Measurements from ENCODE around the gene PAPSS2. TPM values are rescaled to one million over a fixed set of nuclear protein-coding genes. Genes with fewer than 3 reads are reported as not detected.
A peak's percentile ranks its signal among the peaks of the same experiment; 100 is the strongest.

PAPSS2 gene
- total RNA-seq, 2 experiments from 2014 or later: 0.05 to 0.30 TPM

GRCh38 chr10:87625661-87626060 is 34.0 kb upstream of the PAPSS2 start:
- ATAC-seq: no peak
- ChIA-PET CTCF (interaction anchor here (0.8 to 1.1 kb wide), 3 partner anchors 8 to 24 kb away, joined by 3 to 4 read pairs (median 3); no protein-coding TSS in a partner anchor), POLR2A (no interaction called here)
- Mint-ChIP-seq H3K36me3 (ENCODE audit: low read depth) (no peaks in the 10 kb centered on the region), H3K4me3 (no peak overlapping the region), H3K27ac (no peak overlapping the region), H3K9me3 (ENCODE audit: low read depth) (no peaks in the 10 kb centered on the region), H3K27me3 (peaks cover 2% of the 10 kb centered on the region), H3K4me1 (no peaks in the 10 kb centered on the region)
- DNase-seq: no peak
- intact Hi-C loops (cut with DNase I, micrococcal nuclease): no loop called here

- H3K9me3 Mint-ChIP-seq (ENCODE audit: low read depth): no peaks in the 10 kb centered on the region
- CTCF ChIA-PET: interaction anchor here (1.1 to 1.2 kb wide), 3 partner anchors 9 to 104 kb away, joined by 3 to 4 read pairs (median 3); no protein-coding TSS in a partner anchor
- intact Hi-C loops (cut with DNase I, micrococcal nuclease): no loop called here
Measured at GRCh38 chr10:87626422-87626892, 33.2 kb upstream of the PAPSS2 start.

GRCh38 chr10:87630171-87630570 is 29.5 kb upstream of the PAPSS2 start:
- peaks cover 3% of the 10 kb centered on the region for H3K9me3 Mint-ChIP-seq (ENCODE audit: low read depth)
- no peak for ATAC-seq

More at GRCh38 chr10:87626422-87626892, 33.2 kb upstream of the PAPSS2 start:
- ATAC-seq (no peak), DNase-seq (no peak)
- Mint-ChIP-seq H3K27me3 (peaks cover 2% of the 10 kb centered on the region), H3K4me1 (no peaks in the 10 kb centered on the region), H3K27ac (no peak overlapping the region), H3K4me3 (no peak overlapping the region), H3K36me3 (ENCODE audit: low read depth) (no peaks in the 10 kb centered on the region)
- POLR2A ChIA-PET: no interaction called here

GRCh38 chr10:87632454-87632853 is 27.2 kb upstream of the PAPSS2 start:
- ChIA-PET CTCF (no interaction called here), POLR2A (no interaction called here)
- Mint-ChIP-seq H3K27me3 (no peaks in the 10 kb centered on the region), H3K9me3 (ENCODE audit: low read depth) (peaks cover 3% of the 10 kb centered on the region), H3K4me3 (no peak overlapping the region), H3K4me1 (peaks cover 12% of the 10 kb centered on the region), H3K36me3 (ENCODE audit: low read depth) (no peaks in the 10 kb centered on the region), H3K27ac (no peak overlapping the region)
- ATAC-seq (no peak), DNase-seq (no peak)
- intact Hi-C loops (cut with DNase I, micrococcal nuclease): no loop called here

More at GRCh38 chr10:87630171-87630570, 29.5 kb upstream of the PAPSS2 start:
- DNase-seq: no peak
- intact Hi-C loops (cut with DNase I, micrococcal nuclease): no loop called here
- CTCF ChIA-PET: no interaction called here
- POLR2A ChIA-PET: no interaction called here
- no peak overlapping the region for H3K4me3 Mint-ChIP-seq
- no peaks in the 10 kb centered on the region for H3K4me1 Mint-ChIP-seq
- H3K27ac Mint-ChIP-seq: no peak overlapping the region
- no peaks in the 10 kb centered on the region for H3K36me3 Mint-ChIP-seq (ENCODE audit: low read depth)
- H3K27me3 Mint-ChIP-seq: no peaks in the 10 kb centered on the region

GRCh38 chr10:87634311-87634710 is 25.4 kb upstream of the PAPSS2 start:
- no peak for ATAC-seq
- Mint-ChIP-seq H3K27me3 (no peaks in the 10 kb centered on the region), H3K4me1 (peaks cover 12% of the 10 kb centered on the region), H3K36me3 (ENCODE audit: low read depth) (no peaks in the 10 kb centered on the region), H3K27ac (no peak overlapping the region), H3K4me3 (no peak overlapping the region), H3K9me3 (ENCODE audit: low read depth) (peaks cover 3% of the 10 kb centered on the region)
- intact Hi-C loops (cut with DNase I, micrococcal nuclease): no loop called here
- ChIA-PET CTCF (interaction anchor here (1.0 kb wide), 1 partner anchor 42 kb away, joined by 3 read pairs; no protein-coding TSS in a partner anchor), POLR2A (no interaction called here)
- no peak for DNase-seq

- intact Hi-C loops (cut with DNase I, micrococcal nuclease): no loop called here
- ATAC-seq (peak; percentile 97), DNase-seq (peak; percentile 66)
- ChIA-PET POLR2A (no interaction called here), CTCF (no interaction called here)
- no peak overlapping the region for H3K4me3 Mint-ChIP-seq
- peaks cover 12% of the 10 kb centered on the region for H3K4me1 Mint-ChIP-seq
- peaks cover 3% of the 10 kb centered on the region for H3K9me3 Mint-ChIP-seq (ENCODE audit: low read depth)
- no peak overlapping the region for H3K27ac Mint-ChIP-seq
- no peaks in the 10 kb centered on the region for H3K36me3 Mint-ChIP-seq (ENCODE audit: low read depth)
- H3K27me3 Mint-ChIP-seq: no peaks in the 10 kb centered on the region
Measured at GRCh38 chr10:87635498-87636312, 24.0 kb upstream of the PAPSS2 start.

- intact Hi-C loops (cut with DNase I, micrococcal nuclease): no loop called here
- no peak for DNase-seq
- no peak for ATAC-seq
- H3K27me3 Mint-ChIP-seq: no peaks in the 10 kb centered on the region
- ChIA-PET POLR2A (no interaction called here), CTCF (no interaction called here)
- no peaks in the 10 kb centered on the region for H3K36me3 Mint-ChIP-seq (ENCODE audit: low read depth)
- no peak overlapping the region for H3K27ac Mint-ChIP-seq
- peaks cover 3% of the 10 kb centered on the region for H3K9me3 Mint-ChIP-seq (ENCODE audit: low read depth)
- peaks cover 12% of the 10 kb centered on the region for H3K4me1 Mint-ChIP-seq
- H3K4me3 Mint-ChIP-seq: no peak overlapping the region
Measured at GRCh38 chr10:87636313-87636915, 23.3 kb upstream of the PAPSS2 start.

- no peak for DNase-seq
- H3K36me3 Mint-ChIP-seq (ENCODE audit: low read depth): no peaks in the 10 kb centered on the region
- CTCF ChIA-PET: no interaction called here
- peaks cover under 1% of the 10 kb centered on the region for H3K9me3 Mint-ChIP-seq (ENCODE audit: low read depth)
- no peak overlapping the region for H3K4me3 Mint-ChIP-seq
- ATAC-seq: no peak
- no peaks in the 10 kb centered on the region for H3K27me3 Mint-ChIP-seq
- H3K27ac Mint-ChIP-seq: no peak overlapping the region
- intact Hi-C loops (cut with DNase I, micrococcal nuclease): no loop called here
- peaks cover 15% of the 10 kb centered on the region for H3K4me1 Mint-ChIP-seq
- POLR2A ChIA-PET: no interaction called here
Measured at GRCh38 chr10:87639493-87639892, 20.2 kb upstream of the PAPSS2 start.

- ATAC-seq (no peak), DNase-seq (no peak)
- Mint-ChIP-seq H3K9me3 (ENCODE audit: low read depth) (peaks cover 4% of the 10 kb centered on the region), H3K27ac (no peak overlapping the region), H3K27me3 (no peaks in the 10 kb centered on the region), H3K4me3 (no peak overlapping the region), H3K36me3 (ENCODE audit: low read depth) (peaks cover 4% of the 10 kb centered on the region), H3K4me1 (peaks cover 19% of the 10 kb centered on the region)
- intact Hi-C loops (cut with DNase I, micrococcal nuclease): loop anchor here in 1 of 2 experiments (10.0 kb wide), 1 partner anchor 105 kb away; no protein-coding TSS in a partner anchor
- POLR2A ChIA-PET: no interaction called here
- CTCF ChIA-PET: no interaction called here
Measured at GRCh38 chr10:87640043-87640442, 19.6 kb upstream of the PAPSS2 start.

- intact Hi-C loops (cut with DNase I, micrococcal nuclease): loop anchor here in 1 of 2 experiments (10.0 kb wide), 1 partner anchor 108 kb away; no protein-coding TSS in a partner anchor
- DNase-seq (no peak), ATAC-seq (no peak)
- H3K27ac Mint-ChIP-seq: no peak overlapping the region
- H3K4me1 Mint-ChIP-seq: peaks cover 15% of the 10 kb centered on the region
- peaks cover 6% of the 10 kb centered on the region for H3K9me3 Mint-ChIP-seq (ENCODE audit: low read depth)
- POLR2A ChIA-PET: no interaction called here
- no peak overlapping the region for H3K4me3 Mint-ChIP-seq
- peaks cover 6% of the 10 kb centered on the region for H3K36me3 Mint-ChIP-seq (ENCODE audit: low read depth)
- CTCF ChIA-PET: interaction anchor here (0.9 kb wide), 1 partner anchor 19 kb away, joined by 3 read pairs; no protein-coding TSS in a partner anchor
- H3K27me3 Mint-ChIP-seq: no peaks in the 10 kb centered on the region
Measured at GRCh38 chr10:87642486-87642885, 17.2 kb upstream of the PAPSS2 start.

- H3K4me3 Mint-ChIP-seq: no peak overlapping the region
- intact Hi-C loops (cut with DNase I, micrococcal nuclease): loop anchor here in 1 of 2 experiments (10.0 kb wide), 1 partner anchor 108 kb away; no protein-coding TSS in a partner anchor
- H3K9me3 Mint-ChIP-seq (ENCODE audit: low read depth): peaks cover 6% of the 10 kb centered on the region
- no peaks in the 10 kb centered on the region for H3K27me3 Mint-ChIP-seq
- CTCF ChIA-PET: interaction anchor here (0.9 kb wide), 1 partner anchor 20 kb away, joined by 3 read pairs; no protein-coding TSS in a partner anchor
- peaks cover 6% of the 10 kb centered on the region for H3K36me3 Mint-ChIP-seq (ENCODE audit: low read depth)
- POLR2A ChIA-PET: no interaction called here
- no peak overlapping the region for H3K27ac Mint-ChIP-seq
- peaks cover 15% of the 10 kb centered on the region for H3K4me1 Mint-ChIP-seq
- no peak for DNase-seq
- ATAC-seq: no peak
Measured at GRCh38 chr10:87642988-87643387, 16.7 kb upstream of the PAPSS2 start.
